GM12878 (cell line): ENCODE measurements around the gene CCR7.

Experiments used
- CTCF ChIP-seq, 3 experiments: IDR thresholded peaks in 2 of 3; conservative IDR thresholded peaks in 1 of 3; 2 replicates each; pipeline ENCODE4 v1.5.1; 2011; ENCODE audit warnings: low read depth in 3 of 3, low read length in 3 of 3, mild to moderate bottlenecking in 3 of 3, control low read depth in 2 of 3, moderate library complexity in 2 of 3, inconsistent platforms in 1 of 3, mixed read lengths in 1 of 3; ENCODE audit not compliant: control insufficient read depth in 2 of 3, insufficient read depth in 1 of 3; ENCODE audit errors: extremely low read depth in 1 of 3
- HCFC1 ChIP-seq: fragments of 150-350 bp; IDR thresholded peaks from 2 replicates; pipeline ENCODE4 v1.6.1; 2014; ENCODE audit warnings: low read length
- HDAC6 ChIP-seq: fragments of 200-600 bp; sonication (generic); IDR thresholded peaks from one replicate; pipeline ENCODE4 v1.8.0; 2017; ENCODE audit warnings: antibody characterized with exemption; ENCODE audit not compliant: unreplicated experiment
- PAX8 ChIP-seq: fragments of 450-650 bp; IDR thresholded peaks from 2 replicates; pipeline ENCODE4 v1.6.1; 2017; ENCODE audit warnings: mild to moderate bottlenecking, moderate library complexity
- POLR2A ChIP-seq: IDR thresholded peaks from 2 replicates; pipeline ENCODE4 v1.6.1; 2011; ENCODE audit warnings: low read depth, mild to moderate bottlenecking, low read length
- REST ChIP-seq: IDR thresholded peaks from 2 replicates; pipeline ENCODE4 v1.6.1; 2012; ENCODE audit warnings: mild to moderate bottlenecking, low read depth, low read length
- SP1 ChIP-seq: IDR thresholded peaks from one replicate; pipeline ENCODE4 v1.6.1; 2011; ENCODE audit warnings: low read depth, low read length
- TF ChIP-seq, protein P1 (sequence below): IDR thresholded peaks from 2 replicates; pipeline ENCODE4 v1.6.1; 2011; ENCODE audit warnings: low read depth, low read length, improper control_type of control experiment, borderline replicate concordance
- TF ChIP-seq, protein P2 (sequence below): fragments of 450-650 bp; formaldehyde crosslinking; IDR thresholded peaks from 2 replicates; pipeline ENCODE4 v1.5.0; 2022; ENCODE audit warnings: mild to moderate bottlenecking, missing genetic modification characterization

DNA sequence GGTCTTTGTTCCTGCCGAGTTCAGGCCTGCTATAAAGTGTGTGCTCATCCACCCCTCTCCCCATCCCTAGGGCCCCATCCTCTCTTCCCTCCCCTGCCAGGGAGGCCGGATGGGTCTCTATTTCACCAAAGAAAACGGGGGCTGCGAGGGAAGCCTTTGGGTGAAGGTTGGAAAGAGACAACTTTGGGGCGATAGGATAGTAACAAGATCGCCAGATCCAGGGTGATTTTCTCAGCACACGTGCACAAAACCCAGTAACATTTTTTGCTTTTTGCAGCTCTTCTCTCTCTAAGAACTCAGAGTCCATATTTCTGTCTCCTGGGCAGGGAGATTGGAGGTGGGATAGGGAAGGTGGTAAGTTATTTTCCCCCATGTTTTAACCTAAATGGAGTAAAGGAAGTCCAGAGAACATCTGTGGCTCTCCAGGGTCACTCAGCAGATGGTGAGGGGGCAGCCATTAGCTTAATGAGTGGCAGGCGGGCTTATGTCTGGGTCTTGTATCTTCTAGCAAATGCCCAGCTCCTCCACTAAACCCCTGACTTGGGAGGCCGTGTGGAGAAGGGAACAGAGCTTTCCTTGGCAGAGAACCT, 6.9 kb downstream of the CCR7 start:
- no peak for TF ChIP-seq HDAC6
- no peak for TF ChIP-seq CTCF (IDR thresholded peaks at IDR 0.05 in 2 of 3, conservative IDR thresholded peaks at IDR 0.05 in 1 of 3; ENCODE audit: control insufficient read depth in 2 of 3, extremely low read depth in 1 of 3, insufficient read depth in 1 of 3, low read depth in 3 of 3, low read length in 3 of 3)
- no peak for TF ChIP-seq SP1
- TF ChIP-seq POLR2A: no peak
- TF ChIP-seq, protein P1, sequence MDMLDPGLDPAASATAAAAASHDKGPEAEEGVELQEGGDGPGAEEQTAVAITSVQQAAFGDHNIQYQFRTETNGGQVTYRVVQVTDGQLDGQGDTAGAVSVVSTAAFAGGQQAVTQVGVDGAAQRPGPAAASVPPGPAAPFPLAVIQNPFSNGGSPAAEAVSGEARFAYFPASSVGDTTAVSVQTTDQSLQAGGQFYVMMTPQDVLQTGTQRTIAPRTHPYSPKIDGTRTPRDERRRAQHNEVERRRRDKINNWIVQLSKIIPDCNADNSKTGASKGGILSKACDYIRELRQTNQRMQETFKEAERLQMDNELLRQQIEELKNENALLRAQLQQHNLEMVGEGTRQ: no peak
- TF ChIP-seq PAX8: no peak
- no peak for TF ChIP-seq REST
- TF ChIP-seq, protein P2, sequence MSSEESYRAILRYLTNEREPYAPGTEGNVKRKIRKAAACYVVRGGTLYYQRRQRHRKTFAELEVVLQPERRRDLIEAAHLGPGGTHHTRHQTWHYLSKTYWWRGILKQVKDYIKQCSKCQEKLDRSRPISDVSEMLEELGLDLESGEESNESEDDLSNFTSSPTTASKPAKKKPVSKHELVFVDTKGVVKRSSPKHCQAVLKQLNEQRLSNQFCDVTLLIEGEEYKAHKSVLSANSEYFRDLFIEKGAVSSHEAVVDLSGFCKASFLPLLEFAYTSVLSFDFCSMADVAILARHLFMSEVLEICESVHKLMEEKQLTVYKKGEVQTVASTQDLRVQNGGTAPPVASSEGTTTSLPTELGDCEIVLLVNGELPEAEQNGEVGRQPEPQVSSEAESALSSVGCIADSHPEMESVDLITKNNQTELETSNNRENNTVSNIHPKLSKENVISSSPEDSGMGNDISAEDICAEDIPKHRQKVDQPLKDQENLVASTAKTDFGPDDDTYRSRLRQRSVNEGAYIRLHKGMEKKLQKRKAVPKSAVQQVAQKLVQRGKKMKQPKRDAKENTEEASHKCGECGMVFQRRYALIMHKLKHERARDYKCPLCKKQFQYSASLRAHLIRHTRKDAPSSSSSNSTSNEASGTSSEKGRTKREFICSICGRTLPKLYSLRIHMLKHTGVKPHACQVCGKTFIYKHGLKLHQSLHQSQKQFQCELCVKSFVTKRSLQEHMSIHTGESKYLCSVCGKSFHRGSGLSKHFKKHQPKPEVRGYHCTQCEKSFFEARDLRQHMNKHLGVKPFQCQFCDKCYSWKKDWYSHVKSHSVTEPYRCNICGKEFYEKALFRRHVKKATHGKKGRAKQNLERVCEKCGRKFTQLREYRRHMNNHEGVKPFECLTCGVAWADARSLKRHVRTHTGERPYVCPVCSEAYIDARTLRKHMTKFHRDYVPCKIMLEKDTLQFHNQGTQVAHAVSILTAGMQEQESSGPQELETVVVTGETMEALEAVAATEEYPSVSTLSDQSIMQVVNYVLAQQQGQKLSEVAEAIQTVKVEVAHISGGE (CRISPR knock-in tag): no peak
- TF ChIP-seq HCFC1: no peak
